ENCODE results near the gene FAM83C. TPM values are rescaled to one million over a fixed set of nuclear protein-coding genes. Genes with fewer than 3 reads are reported as not detected.
"Not testable (repeated sequence)": the region's sequence is repeated elsewhere in the genome, so short reads cannot be mapped to it uniquely, and the experiment has no call there.

FAM83C gene
- total and polyA plus RNA-seq, 7 experiments from 2014 or later, result not detected

DNA sequence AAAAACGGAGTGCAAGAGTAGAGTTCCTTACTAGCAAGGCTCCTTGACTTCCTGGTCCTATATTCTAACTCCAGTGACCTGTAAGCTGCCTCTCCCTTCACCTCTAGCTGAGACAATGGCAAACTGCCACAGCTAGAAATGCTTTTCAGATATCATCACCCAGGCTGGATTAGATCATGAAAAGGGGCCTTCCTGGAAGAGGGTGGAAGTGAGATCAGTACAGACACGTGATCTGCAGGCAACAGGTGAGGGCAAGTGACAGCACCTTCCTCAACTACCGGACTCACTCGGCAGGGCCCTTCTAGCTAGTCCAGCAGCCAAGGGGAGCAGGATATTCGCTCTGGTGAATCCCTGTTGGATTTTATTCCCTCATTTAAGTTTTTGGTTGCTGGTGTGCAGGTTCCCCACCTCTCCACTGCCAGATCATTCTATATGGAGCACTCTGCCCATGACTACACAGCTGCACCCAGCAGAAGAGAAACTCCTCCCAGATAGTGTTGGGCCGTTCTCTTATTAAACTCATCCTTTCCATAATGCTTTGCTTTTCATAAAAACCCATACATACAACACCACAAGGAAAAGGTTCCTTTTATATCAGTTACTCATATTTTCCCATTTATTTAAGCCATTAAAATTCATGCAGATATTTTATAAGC, 26.4 kb upstream of the FAM83C start:
- CTCF ChIA-PET, result interaction anchor here (1.8 kb wide), 1 partner anchor 15 kb away, joined by 7 read pairs; no protein-coding TSS in a partner anchor
- Histone ChIP-seq H3K27me3 (ENCODE audit: control insufficient read depth in 2 of 2, insufficient read depth in 2 of 2, low read length in 2 of 2) (no peaks in the 10 kb centered on the region), H3K27ac (ENCODE audit: low read depth, low read length) (no peak overlapping the region), H3K4me1 (ENCODE audit: control insufficient read depth in 2 of 2, insufficient read depth in 2 of 2, low read length in 2 of 2) (peaks cover 0 to 5% of the 10 kb centered on the region in 2 donors), H3K36me3 (ENCODE audit: control insufficient read depth in 2 of 3, insufficient read depth in 3 of 3, low read length in 3 of 3) (peaks cover 0 to 5% (median 0%) of the 10 kb centered on the region in 3 experiments), H3K9me3 (ENCODE audit: control insufficient read depth in 2 of 3, low read length in 3 of 3) (no peaks in the 10 kb centered on the region), H3K4me3 (ENCODE audit: low read length) (no peak overlapping the region)
- peak overlapping the region in 1 of 9 donors; percentile 58 for H3K27ac Mint-ChIP-seq
- H3K27me3 Mint-ChIP-seq, result no peaks in the 10 kb centered on the region
- no peak overlapping the region for H3K4me3 Mint-ChIP-seq
- DNase-seq (no peak), ATAC-seq (no peak)
- H3K36me3 Mint-ChIP-seq, result peaks cover 0 to 13% (median 8%) of the 10 kb centered on the region in 5 donors
- intact Hi-C loops (cut with micrococcal nuclease), result no loop called here
- H3K4me1 Mint-ChIP-seq, result peaks cover 6 to 46% (median 13%) of the 10 kb centered on the region in 7 donors
- POLR2A ChIA-PET, result interaction anchor here (0.6 kb wide), 1 partner anchor 1953 kb away, joined by 3 read pairs; no protein-coding TSS in a partner anchor
- no peaks in the 10 kb centered on the region for H3K9me3 Mint-ChIP-seq

- Histone ChIP-seq H3K9me3 (ENCODE audit: control insufficient read depth in 2 of 3, low read length in 3 of 3) (no peaks in the 10 kb centered on the region), H3K27ac (ENCODE audit: low read depth, low read length) (no peak overlapping the region), H3K4me3 (ENCODE audit: low read length) (no peak overlapping the region), H3K27me3 (ENCODE audit: control insufficient read depth in 2 of 2, insufficient read depth in 2 of 2, low read length in 2 of 2) (no peaks in the 10 kb centered on the region), H3K4me1 (ENCODE audit: control insufficient read depth in 2 of 2, insufficient read depth in 2 of 2, low read length in 2 of 2) (peaks cover 0 to 5% of the 10 kb centered on the region in 2 donors), H3K36me3 (ENCODE audit: control insufficient read depth in 2 of 3, insufficient read depth in 3 of 3, low read length in 3 of 3) (peaks cover 0 to 5% (median 0%) of the 10 kb centered on the region in 3 experiments)
- POLR2A ChIA-PET, result no interaction called here
- peaks cover 0 to 15% (median 8%) of the 10 kb centered on the region in 5 donors for H3K36me3 Mint-ChIP-seq
- peak overlapping the region in 1 of 10 donors; percentile 12 for H3K4me3 Mint-ChIP-seq
- intact Hi-C loops (cut with micrococcal nuclease), result no loop called here
- CTCF ChIA-PET, result interaction anchor here (0.8 to 1.8 kb wide), 2 partner anchors 10 to 14 kb away, joined by 3 to 7 read pairs; no protein-coding TSS in a partner anchor
- H3K27ac Mint-ChIP-seq, result peak overlapping the region in 5 of 9 donors; percentile 7 to 82 (median 34)
- DNase-seq, result no peak
- ATAC-seq, result no peak
- H3K9me3 Mint-ChIP-seq, result no peaks in the 10 kb centered on the region
- peaks cover 8 to 46% (median 13%) of the 10 kb centered on the region in 7 donors for H3K4me1 Mint-ChIP-seq
- H3K27me3 Mint-ChIP-seq, result no peaks in the 10 kb centered on the region
Observed at GRCh38 chr20:35317416-35318210, 25.4 kb upstream of the FAM83C start.

- Histone ChIP-seq H3K4me1 (ENCODE audit: control insufficient read depth in 2 of 2, insufficient read depth in 2 of 2, low read length in 2 of 2) (peaks cover 0 to 5% of the 10 kb centered on the region in 2 donors), H3K27me3 (ENCODE audit: control insufficient read depth in 2 of 2, insufficient read depth in 2 of 2, low read length in 2 of 2) (no peaks in the 10 kb centered on the region), H3K36me3 (ENCODE audit: control insufficient read depth in 2 of 3, insufficient read depth in 3 of 3, low read length in 3 of 3) (peaks cover 0 to 5% (median 0%) of the 10 kb centered on the region in 3 experiments), H3K27ac (ENCODE audit: low read depth, low read length) (no peak overlapping the region), H3K9me3 (ENCODE audit: control insufficient read depth in 2 of 3, low read length in 3 of 3) (no peaks in the 10 kb centered on the region), H3K4me3 (ENCODE audit: low read length) (no peak overlapping the region)
- intact Hi-C loops (cut with micrococcal nuclease), result no loop called here
- no peaks in the 10 kb centered on the region for H3K9me3 Mint-ChIP-seq
- no peak overlapping the region for H3K4me3 Mint-ChIP-seq
- peaks cover 9 to 60% (median 13%) of the 10 kb centered on the region in 7 donors for H3K4me1 Mint-ChIP-seq
- no peak for DNase-seq
- ChIA-PET CTCF (no interaction called here), POLR2A (interaction anchor here (0.7 kb wide), 1 partner anchor 26 kb away, joined by 3 read pairs; no protein-coding TSS in a partner anchor)
- peak overlapping the region in 2 of 9 donors; percentile 19 to 67 for H3K27ac Mint-ChIP-seq
- H3K27me3 Mint-ChIP-seq, result no peaks in the 10 kb centered on the region
- ATAC-seq, result no peak
- peaks cover 0 to 18% (median 15%) of the 10 kb centered on the region in 5 donors for H3K36me3 Mint-ChIP-seq
Observed at GRCh38 chr20:35316086-35316485, 23.9 kb upstream of the FAM83C start.

DNA sequence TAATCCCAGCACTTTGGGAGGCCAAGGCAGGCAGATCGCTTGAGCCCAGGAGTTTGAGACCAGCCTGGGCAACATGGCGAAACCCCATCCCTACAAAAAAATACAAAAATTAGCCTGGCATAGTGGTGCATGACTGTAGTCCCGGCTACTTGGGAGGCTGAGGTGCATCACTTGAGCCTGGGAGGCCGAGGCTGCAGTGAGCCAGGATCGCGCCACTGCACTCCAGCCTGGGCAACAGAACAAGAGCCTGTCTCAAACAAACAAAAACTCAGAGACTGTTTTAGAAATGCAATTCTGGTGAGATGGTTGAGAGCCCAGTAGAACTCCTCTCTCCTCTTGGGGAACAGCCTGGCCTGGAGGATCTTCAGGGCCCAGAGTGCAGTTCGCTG, 23.4 kb upstream of the FAM83C start:
- H3K27ac ChIP-seq (ENCODE audit: low read depth, low read length); H3K36me3 ChIP-seq (ENCODE audit: control insufficient read depth in 2 of 3, insufficient read depth in 3 of 3, low read length in 3 of 3); ATAC-seq; POLR2A ChIA-PET; H3K4me1 ChIP-seq (ENCODE audit: control insufficient read depth in 2 of 2, insufficient read depth in 2 of 2, low read length in 2 of 2); H3K27me3 ChIP-seq (ENCODE audit: control insufficient read depth in 2 of 2, insufficient read depth in 2 of 2, low read length in 2 of 2); H3K9me3 Mint-ChIP-seq; H3K9me3 ChIP-seq (ENCODE audit: control insufficient read depth in 2 of 3, low read length in 3 of 3); H3K4me3 ChIP-seq (ENCODE audit: low read length); H3K4me3 Mint-ChIP-seq; DNase-seq; intact Hi-C loops (cut with micrococcal nuclease); H3K27me3 Mint-ChIP-seq: not testable (repeated sequence)
- Mint-ChIP-seq H3K27ac (peak overlapping the region in 6 of 9 donors; percentile 25 to 79 (median 62)), H3K4me1 (peaks cover 7 to 64% (median 13%) of the 10 kb centered on the region in 7 donors), H3K36me3 (peaks cover 0 to 20% (median 15%) of the 10 kb centered on the region in 5 donors)
- CTCF ChIA-PET, result interaction anchor here (1.4 kb wide), 1 partner anchor 11 kb away, joined by 5 read pairs; no protein-coding TSS in a partner anchor

DNA sequence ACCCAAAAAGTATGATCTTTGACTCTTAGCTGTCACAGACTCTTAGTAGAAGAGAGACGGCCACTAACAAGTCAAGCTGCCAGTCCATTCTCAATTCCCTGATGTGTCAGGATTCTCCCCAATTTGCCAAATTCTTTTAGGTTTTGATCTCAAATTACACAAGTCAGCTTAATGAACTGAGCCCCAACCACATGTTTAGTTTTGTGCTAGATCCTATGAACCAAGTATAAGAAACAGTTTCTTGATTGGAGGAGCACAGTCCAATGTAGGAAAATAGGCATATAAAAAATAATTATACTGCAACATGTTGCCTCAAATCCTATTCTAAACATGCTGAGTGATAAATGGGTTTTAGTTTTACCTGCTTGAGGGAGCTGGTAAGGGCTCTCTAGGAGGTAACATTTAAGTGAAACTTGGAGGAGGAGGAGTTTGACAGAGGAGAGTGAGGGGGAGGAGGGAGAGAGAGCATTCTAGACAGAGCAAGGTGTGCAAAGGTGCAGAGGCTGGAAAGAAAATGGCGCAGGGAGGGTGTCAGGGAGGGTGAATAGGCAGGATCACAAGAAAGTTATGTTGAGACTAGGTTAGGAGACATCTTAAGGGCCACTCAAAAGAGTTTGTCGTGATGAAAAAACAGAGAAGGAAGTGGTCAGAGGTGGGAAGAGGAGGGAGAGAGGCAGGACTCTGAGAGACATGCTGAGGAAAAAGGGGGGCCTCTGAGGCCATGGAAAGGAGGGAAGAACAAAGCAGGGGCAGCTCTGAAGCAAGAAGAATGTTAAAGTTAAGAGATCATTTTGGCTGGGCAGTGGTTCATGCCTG, 22.8 kb upstream of the FAM83C start:
- Mint-ChIP-seq H3K9me3 (no peaks in the 10 kb centered on the region), H3K27ac (peak overlapping the region; percentile 3 to 81 (median 57)), H3K4me3 (peak overlapping the region in 1 of 10 donors; percentile 59), H3K4me1 (peaks cover 5 to 64% (median 13%) of the 10 kb centered on the region in 7 donors), H3K27me3 (no peaks in the 10 kb centered on the region), H3K36me3 (peaks cover 0 to 19% (median 15%) of the 10 kb centered on the region in 5 donors)
- ChIA-PET CTCF (interaction anchor here (1.4 kb wide), 1 partner anchor 11 kb away, joined by 5 read pairs; no protein-coding TSS in a partner anchor), POLR2A (no interaction called here)
- H3K27ac ChIP-seq (ENCODE audit: low read depth, low read length), result no peak overlapping the region
- DNase-seq (no peak), ATAC-seq (no peak)
- H3K27me3 ChIP-seq (ENCODE audit: control insufficient read depth in 2 of 2, insufficient read depth in 2 of 2, low read length in 2 of 2), result no peaks in the 10 kb centered on the region
- intact Hi-C loops (cut with micrococcal nuclease), result no loop called here
- no peaks in the 10 kb centered on the region for H3K9me3 ChIP-seq (ENCODE audit: control insufficient read depth in 2 of 3, low read length in 3 of 3)
- H3K4me1 ChIP-seq (ENCODE audit: control insufficient read depth in 2 of 2, insufficient read depth in 2 of 2, low read length in 2 of 2), result peaks cover 0 to 5% of the 10 kb centered on the region in 2 donors
- no peak overlapping the region for H3K4me3 ChIP-seq (ENCODE audit: low read length)
- H3K36me3 ChIP-seq (ENCODE audit: control insufficient read depth in 2 of 3, insufficient read depth in 3 of 3, low read length in 3 of 3), result peaks cover 0 to 5% (median 0%) of the 10 kb centered on the region in 3 experiments

GRCh38 chr20:35312318-35312717, 20.1 kb upstream of the FAM83C start:
- H3K36me3 ChIP-seq (ENCODE audit: control insufficient read depth in 2 of 3, insufficient read depth in 3 of 3, low read length in 3 of 3), result peaks cover 0 to 12% (median 0%) of the 10 kb centered on the region in 3 experiments
- no peak for ATAC-seq
- ChIA-PET CTCF (interaction anchor here (0.7 kb wide), 1 partner anchor 20 kb away, joined by 3 read pairs; no protein-coding TSS in a partner anchor), POLR2A (no interaction called here)
- no peak overlapping the region for H3K27ac ChIP-seq (ENCODE audit: low read depth, low read length)
- no peak overlapping the region for H3K4me3 ChIP-seq (ENCODE audit: low read length)
- Mint-ChIP-seq H3K4me3 (peak overlapping the region in 1 of 10 donors; percentile 19), H3K9me3 (no peaks in the 10 kb centered on the region), H3K36me3 (peaks cover 0 to 20% (median 15%) of the 10 kb centered on the region in 5 donors), H3K4me1 (peaks cover 5 to 50% (median 9%) of the 10 kb centered on the region in 7 donors), H3K27me3 (no peaks in the 10 kb centered on the region), H3K27ac (peak overlapping the region in 1 of 9 donors; percentile 56)
- intact Hi-C loops (cut with micrococcal nuclease), result no loop called here
- no peaks in the 10 kb centered on the region for H3K27me3 ChIP-seq (ENCODE audit: control insufficient read depth in 2 of 2, insufficient read depth in 2 of 2, low read length in 2 of 2)
- no peak for DNase-seq
- no peaks in the 10 kb centered on the region for H3K9me3 ChIP-seq (ENCODE audit: control insufficient read depth in 2 of 3, low read length in 3 of 3)
- peaks cover 0 to 5% of the 10 kb centered on the region in 2 donors for H3K4me1 ChIP-seq (ENCODE audit: control insufficient read depth in 2 of 2, insufficient read depth in 2 of 2, low read length in 2 of 2)
